Astrocyte (in vitro differentiated cells and primary cell): ENCODE measurements around the gene ABLIM2. TPM values are rescaled to one million over a fixed set of nuclear protein-coding genes. Genes with fewer than 3 reads are reported as not detected.

ENCODE experiments used
- DNase-seq: peaks from one replicate; pipeline ENCODE4 v3.0.0-alpha.2; 2010; ENCODE audit warnings: low read depth
- FAIRE-seq: peaks from 2 replicates; lab custom pipeline; 2011; peaks lifted over from hg19 to GRCh38; lab: Jason Lieb, UNC
- H2AFZ ChIP-seq: 2 replicates; pipeline ENCODE4 v1.6.0; 2012; ENCODE audit warnings: low read depth, low read length, inconsistent platforms
- H3K27ac ChIP-seq: 2 replicates; pipeline ENCODE4 v1.5.1; 2011; ENCODE audit warnings: low read depth, low read length, inconsistent platforms
- H3K27me3 ChIP-seq: 2 replicates; pipeline ENCODE4 v1.6.0; 2011; ENCODE audit warnings: low read length, inconsistent platforms; ENCODE audit not compliant: insufficient read depth
- H3K36me3 ChIP-seq: 2 replicates; pipeline ENCODE4 v1.5.1; 2011; ENCODE audit warnings: low read length, inconsistent platforms; ENCODE audit not compliant: insufficient read depth
- H3K4me1 ChIP-seq: 2 replicates; pipeline ENCODE4 v1.5.1; 2011; ENCODE audit warnings: low read length, inconsistent platforms; ENCODE audit not compliant: insufficient read depth
- H3K4me2 ChIP-seq: 2 replicates; pipeline ENCODE4 v1.6.0; 2012; ENCODE audit warnings: low read length, inconsistent platforms
- H3K4me3 ChIP-seq: 2 replicates; pipeline ENCODE4 v1.5.1; 2011; ENCODE audit warnings: low read depth, mild to moderate bottlenecking, low read length, inconsistent platforms; ENCODE audit not compliant: insufficient read depth
- H3K79me2 ChIP-seq: 2 replicates; pipeline ENCODE4 v1.6.0; 2012; ENCODE audit warnings: mild to moderate bottlenecking, low read length, inconsistent platforms; ENCODE audit not compliant: insufficient read depth
- H3K9ac ChIP-seq: 2 replicates; pipeline ENCODE4 v1.6.0; 2012; ENCODE audit warnings: mild to moderate bottlenecking, low read length, inconsistent platforms
- H3K9me3 ChIP-seq: 2 replicates; pipeline ENCODE4 v1.5.1; 2012; ENCODE audit warnings: low read depth, mild to moderate bottlenecking, low read length, inconsistent platforms; ENCODE audit not compliant: insufficient read depth
- H4K20me1 ChIP-seq: 2 replicates; pipeline ENCODE4 v1.6.0; 2012; ENCODE audit warnings: low read length, inconsistent platforms; ENCODE audit not compliant: insufficient read depth
- H3K27ac Mint-ChIP-seq: one replicate; pipeline ENCODE4 v1.8.0; 2021; ENCODE audit warnings: mild to moderate bottlenecking, mixed read lengths; ENCODE audit not compliant: unreplicated experiment
- H3K27me3 Mint-ChIP-seq: one replicate; pipeline ENCODE4 v1.8.0; 2021; ENCODE audit warnings: low read depth, mixed read lengths; ENCODE audit not compliant: unreplicated experiment
- H3K36me3 Mint-ChIP-seq: one replicate; pipeline ENCODE4 v1.8.0; 2021; ENCODE audit warnings: low read depth, mixed read lengths; ENCODE audit not compliant: unreplicated experiment
- H3K4me1 Mint-ChIP-seq: one replicate; pipeline ENCODE4 v1.8.0; 2021; ENCODE audit warnings: low read depth, mixed read lengths; ENCODE audit not compliant: unreplicated experiment
- H3K4me3 Mint-ChIP-seq: one replicate; pipeline ENCODE4 v1.8.0; 2021; ENCODE audit warnings: mild to moderate bottlenecking, moderate library complexity, mixed read lengths; ENCODE audit not compliant: unreplicated experiment
- H3K9me3 Mint-ChIP-seq: one replicate; pipeline ENCODE4 v1.8.0; 2021; ENCODE audit warnings: mild to moderate bottlenecking, mixed read lengths; ENCODE audit not compliant: unreplicated experiment
- EZH2 ChIP-seq: IDR thresholded peaks from 2 replicates; pipeline ENCODE4 v1.6.1; 2012; ENCODE audit warnings: mild to moderate bottlenecking, low read length, inconsistent platforms; ENCODE audit not compliant: insufficient read depth
- microRNA-seq: library from miRNA; unstranded; fragments of <30 nt; microRNA quantifications from one replicate; pipeline ENCODE4 v1.2.0, GENCODE V29; 2020
- total RNA-seq: library from RNA; stranded (reverse); gene quantifications from 2 replicates; pipeline ENCODE4 v1.2.1, GENCODE V29; 2021
- TF ChIP-seq, protein P1 (sequence below): IDR thresholded peaks from 2 replicates; pipeline ENCODE4 v1.5.1; 2011; ENCODE audit warnings: low read depth, mild to moderate bottlenecking, inconsistent platforms, low read length, moderate library complexity; ENCODE audit not compliant: insufficient read depth

ABLIM2 gene
- total RNA-seq, 1 donor from 2014 or later = 0.50 TPM

DNA sequence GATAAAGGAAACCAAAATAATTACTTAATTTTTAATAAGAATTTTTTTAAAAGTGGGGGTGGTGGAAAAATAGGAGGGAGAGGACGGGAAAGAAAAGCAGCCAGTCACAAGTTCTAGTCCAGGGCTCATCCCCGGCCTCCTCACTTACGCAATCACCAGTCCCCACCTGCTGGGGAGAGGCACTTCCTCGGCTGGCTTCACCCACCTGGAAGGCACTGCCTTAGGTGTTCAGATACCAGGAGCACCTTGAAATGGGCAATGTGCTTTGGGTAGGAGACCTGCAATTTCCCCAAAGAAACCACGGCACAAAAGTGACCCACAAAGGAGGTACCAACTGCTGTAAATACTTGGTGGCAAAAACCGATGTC is 242.8 kb downstream of the ABLIM2 start:
- H3K27me3 Mint-ChIP-seq = no peaks in the 10 kb centered on the region
- Histone ChIP-seq H3K27me3 (no peaks in the 10 kb centered on the region), H2AFZ (no peak overlapping the region), H3K79me2 (peaks cover 100% of the 10 kb centered on the region), H3K9me3 (no peaks in the 10 kb centered on the region), H3K4me3 (no peak overlapping the region), H3K27ac (no peak overlapping the region), H3K4me1 (peaks cover 25% of the 10 kb centered on the region), H3K9ac (no peak overlapping the region), H3K36me3 (peaks cover 3% of the 10 kb centered on the region), H4K20me1 (peaks cover 87% of the 10 kb centered on the region), H3K4me2 (no peak overlapping the region)
- no peak for FAIRE-seq
- DNase-seq = no peak
- no peak overlapping the region for H3K4me3 Mint-ChIP-seq
- TF ChIP-seq, protein P1, sequence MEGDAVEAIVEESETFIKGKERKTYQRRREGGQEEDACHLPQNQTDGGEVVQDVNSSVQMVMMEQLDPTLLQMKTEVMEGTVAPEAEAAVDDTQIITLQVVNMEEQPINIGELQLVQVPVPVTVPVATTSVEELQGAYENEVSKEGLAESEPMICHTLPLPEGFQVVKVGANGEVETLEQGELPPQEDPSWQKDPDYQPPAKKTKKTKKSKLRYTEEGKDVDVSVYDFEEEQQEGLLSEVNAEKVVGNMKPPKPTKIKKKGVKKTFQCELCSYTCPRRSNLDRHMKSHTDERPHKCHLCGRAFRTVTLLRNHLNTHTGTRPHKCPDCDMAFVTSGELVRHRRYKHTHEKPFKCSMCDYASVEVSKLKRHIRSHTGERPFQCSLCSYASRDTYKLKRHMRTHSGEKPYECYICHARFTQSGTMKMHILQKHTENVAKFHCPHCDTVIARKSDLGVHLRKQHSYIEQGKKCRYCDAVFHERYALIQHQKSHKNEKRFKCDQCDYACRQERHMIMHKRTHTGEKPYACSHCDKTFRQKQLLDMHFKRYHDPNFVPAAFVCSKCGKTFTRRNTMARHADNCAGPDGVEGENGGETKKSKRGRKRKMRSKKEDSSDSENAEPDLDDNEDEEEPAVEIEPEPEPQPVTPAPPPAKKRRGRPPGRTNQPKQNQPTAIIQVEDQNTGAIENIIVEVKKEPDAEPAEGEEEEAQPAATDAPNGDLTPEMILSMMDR = no peak
- no peak for TF ChIP-seq EZH2
- peaks cover 47% of the 10 kb centered on the region for H3K4me1 Mint-ChIP-seq
- H3K27ac Mint-ChIP-seq = no peak overlapping the region
- H3K9me3 Mint-ChIP-seq = no peaks in the 10 kb centered on the region
- H3K36me3 Mint-ChIP-seq = peaks cover 19% of the 10 kb centered on the region

Small RNA genes lying within 50 kb of the gene (microRNA-seq; reads per million reads assigned to microRNA genes)
- 72.3 reads per million, percentile 63 among the genes with 10 or more reads in this experiment for gene MIR95

Other genes starting within 250 kb of the ABLIM2 start
- 62.7 and 67.9 TPM in 2 replicates for gene AFAP1, start 219.0 kb downstream of the ABLIM2 start, total RNA-seq
- gene SH3TC1, start 40.5 kb upstream of the ABLIM2 start, total RNA-seq = 1.2 and 1.8 TPM in 2 replicates
- gene HTRA3, start 110.9 kb upstream of the ABLIM2 start, total RNA-seq = 35.2 and 60.5 TPM in 2 replicates